ENCODE data around the gene CBX8. TPM values are rescaled to one million over a fixed set of nuclear protein-coding genes. Genes with fewer than 3 reads are reported as not detected.
A peak's percentile ranks its signal among the peaks of the same experiment; 100 is the strongest.

Gene CBX8
- polyA plus RNA-seq, 2 of the 4 experiments (the other 2 are of a cell fraction), result 1.5 to 13.1 TPM

GRCh38 chr17:79838522-79839274 is 41.8 kb upstream of the CBX8 start:
- Histone ChIP-seq H3K4me1 (peaks cover 53% of the 10 kb centered on the region), H3K4me3 (peak overlapping the region; percentile 82), H3K27ac (peak overlapping the region; percentile 95 to 98), H3K9me3 (no peaks in the 10 kb centered on the region), H3K4me2 (peak overlapping the region; percentile 100)
- peak; percentile 15 to 24 for ATAC-seq
- ChIA-PET POLR2A (interaction anchor here (0.6 to 3.6 kb wide), 36 partner anchors 8 to 448 kb away, joined by 3 to 84 read pairs (median 6); partner anchors contain the start of gene CBX8), CTCF (interaction anchor here (0.6 to 15.4 kb wide), 37 partner anchors 11 to 953 kb away, joined by 3 to 238 read pairs (median 10); partner anchors contain the start of gene CBX8)
- TF ChIP-seq JUN (IDR thresholded peaks at IDR 0.05) (peak in 1 of 2 experiments; percentile 9; a peak in 1 of 5 replicates), CHD2 (IDR thresholded peaks at IDR 0.05; ENCODE audit: low read length, partially characterized antibody) (no peak), PHF8 (IDR thresholded peaks at IDR 0.05; ENCODE audit: borderline replicate concordance, low read depth) (no peak), MAX (IDR thresholded peaks at IDR 0.05) (0 out of 2 replicates have a peak, but pooled peaks have one; percentile 8), E2F6 (IDR thresholded peaks at IDR 0.05; ENCODE audit: borderline replicate concordance, low read depth) (no peak), CEBPB (IDR thresholded peaks at IDR 0.05) (peak; percentile 43 to 70; a peak in 2 of 4 replicates), ELK1 (IDR thresholded peaks at IDR 0.05; ENCODE audit: low read depth, low read length) (no peak)
- DNase-seq (ENCODE audit: low read depth in 1 of 2, low spot score in 1 of 2), result peak; percentile 39 to 70
- FAIRE-seq, result no peak
- WGBS (ENCODE audit: missing lambda C conversion rate), result 1% methylated on average over 20 of the region's 67 CpGs

- TF ChIP-seq KDM5A (IDR thresholded peaks at IDR 0.05) (no peak), CEBPB (IDR thresholded peaks at IDR 0.05) (no peak), MAX (IDR thresholded peaks at IDR 0.05) (peak; percentile 37; the same call in 1 of the 2 replicates), BHLHE40 (IDR thresholded peaks at IDR 0.05; ENCODE audit: low read depth, low read length) (no peak), ZFP36 (IDR thresholded peaks at IDR 0.05; ENCODE audit: borderline replicate concordance, partially characterized antibody) (no peak), HOXA7 (CRISPR knock-in tag; IDR thresholded peaks at IDR 0.05) (no peak)
- POLR2A ChIA-PET, result interaction anchor here (0.7 to 3.6 kb wide), 19 partner anchors 8 to 155 kb away, joined by 3 to 84 read pairs (median 9); no protein-coding TSS in a partner anchor
- no peak for FAIRE-seq
- Histone ChIP-seq H3K27ac (peak overlapping the region; percentile 95 to 98), H3K4me2 (peak overlapping the region; percentile 100), H3K9me3 (no peaks in the 10 kb centered on the region), H3K4me1 (peaks cover 55% of the 10 kb centered on the region), H3K4me3 (peak overlapping the region; percentile 82)
- WGBS (ENCODE audit: missing lambda C conversion rate), result 2% methylated on average over 30 of the region's 30 CpGs
- CTCF ChIA-PET, result interaction anchor here (1.1 to 35.2 kb wide), 16 partner anchors 7 to 155 kb away, joined by 3 to 1281 read pairs (median 27); partner anchors contain the start of gene CBX8
- ATAC-seq, result no peak
- DNase-seq (ENCODE audit: low read depth in 1 of 2, low spot score in 1 of 2), result no peak
These were observed 41.1 kb upstream of the CBX8 start for GRCh38 chr17:79837888-79838521.

- Histone ChIP-seq H3K4me3 (peak overlapping the region; percentile 82), H3K4me1 (peaks cover 63% of the 10 kb centered on the region), H3K4me2 (peak overlapping the region; percentile 100), H3K27ac (peak overlapping the region; percentile 95 to 98), H3K9me3 (no peaks in the 10 kb centered on the region)
- POLR2A ChIA-PET, result interaction anchor here (0.6 to 3.4 kb wide), 10 partner anchors 13 to 155 kb away, joined by 3 to 60 read pairs (median 8); partner anchors contain the start of gene CBX8
- CTCF ChIA-PET, result interaction anchor here (0.8 to 35.2 kb wide), 15 partner anchors 8 to 248 kb away, joined by 3 to 1281 read pairs (median 7); partner anchors contain the start of gene CBX8
- FAIRE-seq, result no peak
- WGBS (ENCODE audit: missing lambda C conversion rate), result 7% methylated on average over 32 of the region's 41 CpGs
- peak; percentile 22 to 59 for ATAC-seq
- peak; percentile 80 to 94 for DNase-seq (ENCODE audit: low read depth in 1 of 2, low spot score in 1 of 2)
- TF ChIP-seq USF2 (IDR thresholded peaks at IDR 0.05), result no peak
- no peak for TF ChIP-seq ZNF302 (CRISPR knock-in tag; IDR thresholded peaks at IDR 0.05)
- TF ChIP-seq FOXS1 (CRISPR knock-in tag; IDR thresholded peaks at IDR 0.05), result no peak
- TF ChIP-seq MAX (IDR thresholded peaks at IDR 0.05), result peak; percentile 60; the same call in 1 of the 2 replicates
- TF ChIP-seq PBX3 (IDR thresholded peaks at IDR 0.05), result 0 out of 2 replicates have a peak, but pooled peaks have one; percentile 32
- no peak for TF ChIP-seq ZC3H11A (IDR thresholded peaks at IDR 0.05)
- no peak for TF ChIP-seq MAFK (IDR thresholded peaks at IDR 0.05; ENCODE audit: partially characterized antibody)
- TF ChIP-seq CBX2 (IDR thresholded peaks at IDR 0.05; ENCODE audit: borderline replicate concordance, low read depth), result no peak
- TF ChIP-seq CEBPB (IDR thresholded peaks at IDR 0.05), result peak; percentile 90 to 98
- no peak for TF ChIP-seq HOXB13 (CRISPR knock-in tag; IDR thresholded peaks at IDR 0.05; ENCODE audit: low read depth)
- peak; percentile 44; the same call in 1 of the 2 replicates for TF ChIP-seq TFCP2L1 (CRISPR knock-in tag; IDR thresholded peaks at IDR 0.05)
- TF ChIP-seq JUN (IDR thresholded peaks at IDR 0.05), result peak in 1 of 2 experiments; percentile 45; a peak in 2 of 5 replicates
- TF ChIP-seq E2F6 (IDR thresholded peaks at IDR 0.05; ENCODE audit: borderline replicate concordance, low read depth), result no peak
- TF ChIP-seq HOXB5 (CRISPR knock-in tag; IDR thresholded peaks at IDR 0.05), result no peak
These were observed 40.4 kb upstream of the CBX8 start for GRCh38 chr17:79836972-79837887.
